ENCODE measurements around the gene SHISAL1. TPM values are rescaled to one million over a fixed set of nuclear protein-coding genes. Genes with fewer than 3 reads are reported as not detected.

Gene SHISAL1
- total RNA-seq, 6 experiments from 2014 or later: 0.05 to 0.31 (median 0.17) TPM

GRCh38 chr22:44247346-44247745, 65.4 kb downstream of the SHISAL1 start:
- ATAC-seq (no peak), DNase-seq (no peak)
- Histone ChIP-seq H3K27me3 (no peaks in the 10 kb centered on the region), H3K27ac (no peak overlapping the region), H3K4me1 (no peaks in the 10 kb centered on the region), H3K36me3 (no peaks in the 10 kb centered on the region), H3K4me3 (no peak overlapping the region), H3K9me3 (peaks cover 0 to 8% (median 0%) of the 10 kb centered on the region in 4 donors)
- TF ChIP-seq CTCF (IDR thresholded peaks at IDR 0.05) (no peak), POLR2A (IDR thresholded peaks at IDR 0.05) (no peak)
- 40% methylated on average over 1 of the region's 5 CpGs for WGBS (ENCODE audit: insufficient coverage, low coverage, low lambda C conversion rate, missing lambda C conversion rate)
- intact Hi-C loops (cut with DNase I): no loop called here

GRCh38 chr22:44246615-44247326, 66.0 kb downstream of the SHISAL1 start:
- TF ChIP-seq CTCF (IDR thresholded peaks at IDR 0.05) (no peak), POLR2A (IDR thresholded peaks at IDR 0.05) (no peak)
- no peak overlapping the region for H3K4me3 ChIP-seq
- H3K9me3 ChIP-seq: peaks cover 0 to 8% (median 0%) of the 10 kb centered on the region in 4 donors
- intact Hi-C loops (cut with DNase I): no loop called here
- H3K36me3 ChIP-seq: no peaks in the 10 kb centered on the region
- no peaks in the 10 kb centered on the region for H3K4me1 ChIP-seq
- no CpG with 5 or more reads among the region's 8 CpGs for WGBS (ENCODE audit: insufficient coverage, low coverage, low lambda C conversion rate, missing lambda C conversion rate)
- no peak overlapping the region for H3K27ac ChIP-seq
- no peaks in the 10 kb centered on the region for H3K27me3 ChIP-seq
- no peak for DNase-seq
- ATAC-seq: no peak

- DNase-seq (no peak), ATAC-seq (no peak)
- Histone ChIP-seq H3K4me3 (no peak overlapping the region), H3K36me3 (no peaks in the 10 kb centered on the region), H3K4me1 (no peaks in the 10 kb centered on the region), H3K27me3 (no peaks in the 10 kb centered on the region), H3K9me3 (peaks cover 0 to 8% (median 0%) of the 10 kb centered on the region in 4 donors), H3K27ac (no peak overlapping the region)
- intact Hi-C loops (cut with DNase I): no loop called here
- WGBS (ENCODE audit: insufficient coverage, low coverage, low lambda C conversion rate, missing lambda C conversion rate): 75% methylated on average over 5 of the region's 8 CpGs
- TF ChIP-seq POLR2A (IDR thresholded peaks at IDR 0.05) (no peak), CTCF (IDR thresholded peaks at IDR 0.05) (no peak)
These were observed 66.9 kb downstream of the SHISAL1 start for GRCh38 chr22:44245867-44246266.

GRCh38 chr22:44245438-44245837, 67.3 kb downstream of the SHISAL1 start:
- ATAC-seq (peak in 1 of 4 donors; percentile 37), DNase-seq (no peak)
- no peak overlapping the region for H3K27ac ChIP-seq
- WGBS (ENCODE audit: insufficient coverage, low coverage, low lambda C conversion rate, missing lambda C conversion rate): 100% methylated on average over 1 of the region's 7 CpGs
- H3K4me1 ChIP-seq: no peaks in the 10 kb centered on the region
- TF ChIP-seq CTCF (IDR thresholded peaks at IDR 0.05) (no peak), POLR2A (IDR thresholded peaks at IDR 0.05) (no peak)
- intact Hi-C loops (cut with DNase I): no loop called here
- H3K27me3 ChIP-seq: no peaks in the 10 kb centered on the region
- H3K9me3 ChIP-seq: peaks cover 0 to 8% (median 0%) of the 10 kb centered on the region in 4 donors
- H3K4me3 ChIP-seq: no peak overlapping the region
- no peaks in the 10 kb centered on the region for H3K36me3 ChIP-seq
